ACHN (cell line): ENCODE results near the gene RCOR2.
A peak's percentile ranks its signal among the peaks of the same experiment; 100 is the strongest.

Experiments
- DNase-seq: peaks from one replicate; pipeline ENCODE4 v3.0.0-alpha.2; 2015
- in situ Hi-C: cut with HindIII; loops from 2 replicates; pipeline ENCODE4 v1.10.0; 2017; ENCODE audit warnings: low sequenced_read_pairs, low pct_ligation_motif_present, low pct_unique_long_range_greater_than_20kb

RCOR2 gene

GRCh38 chr11:63931045-63931444, 14.1 kb upstream of the RCOR2 start:
- DNase-seq: no peak
- in situ Hi-C loops: no loop called here

- DNase-seq: no peak
- in situ Hi-C loops: no loop called here
Observed at GRCh38 chr11:63929616-63930015, 12.7 kb upstream of the RCOR2 start.

GRCh38 chr11:63923319-63923718, 6.4 kb upstream of the RCOR2 start:
- in situ Hi-C loops: no loop called here

GRCh38 chr11:63922673-63923192, 5.8 kb upstream of the RCOR2 start:
- in situ Hi-C loops: no loop called here
- no peak for DNase-seq

More at GRCh38 chr11:63923319-63923718, 6.4 kb upstream of the RCOR2 start:
- DNase-seq: no peak

GRCh38 chr11:63920939-63921417, 4.0 kb upstream of the RCOR2 start:
- DNase-seq: no peak

GRCh38 chr11:63920126-63920938, 3.4 kb upstream of the RCOR2 start:
- DNase-seq: no peak
- in situ Hi-C loops: no loop called here

More at GRCh38 chr11:63920939-63921417, 4.0 kb upstream of the RCOR2 start:
- in situ Hi-C loops: no loop called here

- in situ Hi-C loops: no loop called here
- no peak for DNase-seq
Observed at GRCh38 chr11:63919267-63920125, 2.5 kb upstream of the RCOR2 start.

- in situ Hi-C loops: no loop called here
- DNase-seq: no peak
Observed at GRCh38 chr11:63918507-63919191, 1.7 kb upstream of the RCOR2 start.

- no peak for DNase-seq
- in situ Hi-C loops: no loop called here
Observed at GRCh38 chr11:63917692-63918506, 935 bp upstream of the RCOR2 start.

GRCh38 chr11:63915961-63916836, 765 bp downstream of the RCOR2 start:
- DNase-seq: peak; percentile 31
- in situ Hi-C loops: no loop called here

- in situ Hi-C loops: no loop called here
- no peak for DNase-seq
Observed at GRCh38 chr11:63914896-63915691, 1.9 kb downstream of the RCOR2 start.

GRCh38 chr11:63913866-63914830, 2.8 kb downstream of the RCOR2 start:
- no peak for DNase-seq

GRCh38 chr11:63912678-63913077, 4.3 kb downstream of the RCOR2 start:
- in situ Hi-C loops: no loop called here
- no peak for DNase-seq

More at GRCh38 chr11:63913866-63914830, 2.8 kb downstream of the RCOR2 start:
- in situ Hi-C loops: no loop called here

GRCh38 chr11:63911876-63912275, 5.1 kb downstream of the RCOR2 start:
- in situ Hi-C loops: no loop called here
- DNase-seq: no peak

- in situ Hi-C loops: no loop called here
- no peak for DNase-seq
Observed at GRCh38 chr11:63911440-63911839, 5.5 kb downstream of the RCOR2 start.
